K562 (cell line): ENCODE results near the gene PCDHGA8. TPM values are rescaled to one million over a fixed set of nuclear protein-coding genes. Genes with fewer than 3 reads are reported as not detected.

Experiments used
- CBX5 ChIP-seq: IDR thresholded peaks from 2 replicates; pipeline ENCODE4 v1.6.1; 2014; ENCODE audit warnings: low read depth, borderline replicate concordance
- GATA2 ChIP-seq: sonication (generic); formaldehyde crosslinking; IDR thresholded peaks from 2 replicates; pipeline ENCODE4 v1.4.0; 2020; ENCODE audit warnings: mild to moderate bottlenecking, missing genetic modification reagents
- HEY1 ChIP-seq: fragments of 250-450 bp; sonication (Bioruptor Pico); IDR thresholded peaks from 2 replicates; pipeline ENCODE4 v1.5.0; 2020; ENCODE audit warnings: mild to moderate bottlenecking, moderate library complexity, borderline replicate concordance
- HMG20A ChIP-seq: fragments of 450-650 bp; formaldehyde crosslinking; conservative IDR thresholded peaks from 2 replicates; pipeline ENCODE4 v1.4.0; 2020; ENCODE audit warnings: mild to moderate bottlenecking, mixed read lengths
- KDM2B ChIP-seq: fragments of 250-450 bp; sonication (Bioruptor Pico); IDR thresholded peaks from 2 replicates; pipeline ENCODE4 v1.8.0; 2021; ENCODE audit warnings: mild to moderate bottlenecking, moderate library complexity
- MLLT1 ChIP-seq, 2 experiments: fragments of 450-650 bp; IDR thresholded peaks; 2 replicates each; pipeline ENCODE4 v1.6.1; 2016
- PHB2 ChIP-seq: fragments of 450-650 bp; IDR thresholded peaks from 2 replicates; pipeline ENCODE4 v1.6.1; 2017; ENCODE audit warnings: low read depth
- PHF8 ChIP-seq: fragments of 200-600 bp; sonication (generic); IDR thresholded peaks from 2 replicates; pipeline ENCODE4 v1.6.1; 2012; ENCODE audit warnings: mixed run types, mild to moderate bottlenecking, inconsistent platforms, low read length, moderate library complexity, borderline replicate concordance
- SNRNP70 ChIP-seq: fragments of 200-400 bp; formaldehyde crosslinking; optimal IDR thresholded peaks from 2 replicates; pipeline ENCODE3; 2017; ENCODE audit warnings: low read depth, low read length
- VEZF1 ChIP-seq: fragments of 200-800 bp; sonication (Bioruptor generic); IDR thresholded peaks from 2 replicates; pipeline ENCODE4 v1.6.1; 2017; ENCODE audit warnings: missing genetic modification characterization, missing compliant biosample characterization
- ZBTB8A ChIP-seq: fragments of 450-650 bp; IDR thresholded peaks from 2 replicates; pipeline ENCODE4 v1.6.1; 2018; ENCODE audit warnings: mild to moderate bottlenecking, moderate library complexity; ENCODE audit not compliant: partially characterized antibody
- polyA plus RNA-seq, 8 experiments: library from polyadenylated mRNA; depleted of rRNA in 4 of 8; stranded (reverse) in 5 of 8; unstranded in 3 of 8; fragments of >200 nt; fragmentation: Nextera tagmentation in 2 of 8; fragmentation: Illumina TruSeq in 1 of 8; extraction: Ambion mirVana in 2 of 8; extraction: Trizol in 1 of 8; gene quantifications; 2 replicates each; pipeline versions ENCODE4 v1.2.1 to v1.2.3, GENCODE V29; 2011 to 2014; ENCODE audit warnings: inconsistent platforms in 1 of 8, missing spikeins in 1 of 8
- total RNA-seq, 7 experiments: library from RNA; depleted of rRNA in 6 of 7; stranded (reverse); fragments of >200 nt in 6 of 7; fragmentation: Illumina TruSeq in 2 of 7; extraction: Trizol in 2 of 7; gene quantifications; 2 replicates each; pipeline versions ENCODE4 v1.2.1 to v1.2.3, GENCODE V29; 2011 to 2021; ENCODE audit warnings: low replicate concordance in 1 of 7
- TF ChIP-seq, protein P1 (sequence below): fragments of 450-650 bp; IDR thresholded peaks from 2 replicates; pipeline ENCODE4 v1.6.1; 2016; ENCODE audit warnings: mild to moderate bottlenecking, moderate library complexity
- TF ChIP-seq, protein P2 (sequence below): fragments of 250-450 bp; sonication (Bioruptor Pico); IDR thresholded peaks from 2 replicates; pipeline ENCODE4 v1.6.1; 2021; ENCODE audit warnings: mild to moderate bottlenecking

Gene PCDHGA8
- total and polyA plus RNA-seq, 9 of the 15 experiments (the other 6 are each of a cell fraction or from before 2014, with no cell fraction given): 0.04 to 0.11 (median 0.07) TPM; not detected in 2

DNA sequence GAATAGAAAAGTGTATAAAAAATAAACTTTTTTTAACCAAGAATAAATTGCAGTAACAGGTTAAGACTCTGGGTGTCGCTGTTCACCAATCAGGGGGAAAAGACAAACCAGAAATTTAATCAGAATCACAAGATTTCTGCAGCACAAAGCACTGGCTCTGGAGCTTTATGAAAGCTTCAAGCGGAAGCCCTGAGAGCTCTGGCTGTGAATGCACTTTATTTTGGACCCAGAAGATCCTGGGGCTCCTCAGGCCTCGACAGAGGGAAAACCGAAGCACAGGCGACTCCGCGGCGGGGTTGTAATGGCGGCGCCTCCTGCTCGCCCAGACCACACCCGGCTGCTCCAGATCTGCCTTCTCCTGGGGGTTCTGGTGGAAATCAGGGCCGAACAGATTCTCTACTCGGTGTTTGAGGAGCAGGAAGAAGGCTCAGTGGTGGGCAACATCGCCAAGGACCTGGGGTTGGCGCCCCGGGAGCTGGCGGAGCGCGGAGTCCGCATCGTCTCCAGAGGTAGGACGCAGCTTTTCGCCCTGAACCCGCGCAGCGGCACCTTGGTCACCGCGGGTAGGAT, 37.4 kb upstream of the PCDHGA8 start, which contains the start of gene PCDHGA4 (continued):
- TF ChIP-seq, protein P1, sequence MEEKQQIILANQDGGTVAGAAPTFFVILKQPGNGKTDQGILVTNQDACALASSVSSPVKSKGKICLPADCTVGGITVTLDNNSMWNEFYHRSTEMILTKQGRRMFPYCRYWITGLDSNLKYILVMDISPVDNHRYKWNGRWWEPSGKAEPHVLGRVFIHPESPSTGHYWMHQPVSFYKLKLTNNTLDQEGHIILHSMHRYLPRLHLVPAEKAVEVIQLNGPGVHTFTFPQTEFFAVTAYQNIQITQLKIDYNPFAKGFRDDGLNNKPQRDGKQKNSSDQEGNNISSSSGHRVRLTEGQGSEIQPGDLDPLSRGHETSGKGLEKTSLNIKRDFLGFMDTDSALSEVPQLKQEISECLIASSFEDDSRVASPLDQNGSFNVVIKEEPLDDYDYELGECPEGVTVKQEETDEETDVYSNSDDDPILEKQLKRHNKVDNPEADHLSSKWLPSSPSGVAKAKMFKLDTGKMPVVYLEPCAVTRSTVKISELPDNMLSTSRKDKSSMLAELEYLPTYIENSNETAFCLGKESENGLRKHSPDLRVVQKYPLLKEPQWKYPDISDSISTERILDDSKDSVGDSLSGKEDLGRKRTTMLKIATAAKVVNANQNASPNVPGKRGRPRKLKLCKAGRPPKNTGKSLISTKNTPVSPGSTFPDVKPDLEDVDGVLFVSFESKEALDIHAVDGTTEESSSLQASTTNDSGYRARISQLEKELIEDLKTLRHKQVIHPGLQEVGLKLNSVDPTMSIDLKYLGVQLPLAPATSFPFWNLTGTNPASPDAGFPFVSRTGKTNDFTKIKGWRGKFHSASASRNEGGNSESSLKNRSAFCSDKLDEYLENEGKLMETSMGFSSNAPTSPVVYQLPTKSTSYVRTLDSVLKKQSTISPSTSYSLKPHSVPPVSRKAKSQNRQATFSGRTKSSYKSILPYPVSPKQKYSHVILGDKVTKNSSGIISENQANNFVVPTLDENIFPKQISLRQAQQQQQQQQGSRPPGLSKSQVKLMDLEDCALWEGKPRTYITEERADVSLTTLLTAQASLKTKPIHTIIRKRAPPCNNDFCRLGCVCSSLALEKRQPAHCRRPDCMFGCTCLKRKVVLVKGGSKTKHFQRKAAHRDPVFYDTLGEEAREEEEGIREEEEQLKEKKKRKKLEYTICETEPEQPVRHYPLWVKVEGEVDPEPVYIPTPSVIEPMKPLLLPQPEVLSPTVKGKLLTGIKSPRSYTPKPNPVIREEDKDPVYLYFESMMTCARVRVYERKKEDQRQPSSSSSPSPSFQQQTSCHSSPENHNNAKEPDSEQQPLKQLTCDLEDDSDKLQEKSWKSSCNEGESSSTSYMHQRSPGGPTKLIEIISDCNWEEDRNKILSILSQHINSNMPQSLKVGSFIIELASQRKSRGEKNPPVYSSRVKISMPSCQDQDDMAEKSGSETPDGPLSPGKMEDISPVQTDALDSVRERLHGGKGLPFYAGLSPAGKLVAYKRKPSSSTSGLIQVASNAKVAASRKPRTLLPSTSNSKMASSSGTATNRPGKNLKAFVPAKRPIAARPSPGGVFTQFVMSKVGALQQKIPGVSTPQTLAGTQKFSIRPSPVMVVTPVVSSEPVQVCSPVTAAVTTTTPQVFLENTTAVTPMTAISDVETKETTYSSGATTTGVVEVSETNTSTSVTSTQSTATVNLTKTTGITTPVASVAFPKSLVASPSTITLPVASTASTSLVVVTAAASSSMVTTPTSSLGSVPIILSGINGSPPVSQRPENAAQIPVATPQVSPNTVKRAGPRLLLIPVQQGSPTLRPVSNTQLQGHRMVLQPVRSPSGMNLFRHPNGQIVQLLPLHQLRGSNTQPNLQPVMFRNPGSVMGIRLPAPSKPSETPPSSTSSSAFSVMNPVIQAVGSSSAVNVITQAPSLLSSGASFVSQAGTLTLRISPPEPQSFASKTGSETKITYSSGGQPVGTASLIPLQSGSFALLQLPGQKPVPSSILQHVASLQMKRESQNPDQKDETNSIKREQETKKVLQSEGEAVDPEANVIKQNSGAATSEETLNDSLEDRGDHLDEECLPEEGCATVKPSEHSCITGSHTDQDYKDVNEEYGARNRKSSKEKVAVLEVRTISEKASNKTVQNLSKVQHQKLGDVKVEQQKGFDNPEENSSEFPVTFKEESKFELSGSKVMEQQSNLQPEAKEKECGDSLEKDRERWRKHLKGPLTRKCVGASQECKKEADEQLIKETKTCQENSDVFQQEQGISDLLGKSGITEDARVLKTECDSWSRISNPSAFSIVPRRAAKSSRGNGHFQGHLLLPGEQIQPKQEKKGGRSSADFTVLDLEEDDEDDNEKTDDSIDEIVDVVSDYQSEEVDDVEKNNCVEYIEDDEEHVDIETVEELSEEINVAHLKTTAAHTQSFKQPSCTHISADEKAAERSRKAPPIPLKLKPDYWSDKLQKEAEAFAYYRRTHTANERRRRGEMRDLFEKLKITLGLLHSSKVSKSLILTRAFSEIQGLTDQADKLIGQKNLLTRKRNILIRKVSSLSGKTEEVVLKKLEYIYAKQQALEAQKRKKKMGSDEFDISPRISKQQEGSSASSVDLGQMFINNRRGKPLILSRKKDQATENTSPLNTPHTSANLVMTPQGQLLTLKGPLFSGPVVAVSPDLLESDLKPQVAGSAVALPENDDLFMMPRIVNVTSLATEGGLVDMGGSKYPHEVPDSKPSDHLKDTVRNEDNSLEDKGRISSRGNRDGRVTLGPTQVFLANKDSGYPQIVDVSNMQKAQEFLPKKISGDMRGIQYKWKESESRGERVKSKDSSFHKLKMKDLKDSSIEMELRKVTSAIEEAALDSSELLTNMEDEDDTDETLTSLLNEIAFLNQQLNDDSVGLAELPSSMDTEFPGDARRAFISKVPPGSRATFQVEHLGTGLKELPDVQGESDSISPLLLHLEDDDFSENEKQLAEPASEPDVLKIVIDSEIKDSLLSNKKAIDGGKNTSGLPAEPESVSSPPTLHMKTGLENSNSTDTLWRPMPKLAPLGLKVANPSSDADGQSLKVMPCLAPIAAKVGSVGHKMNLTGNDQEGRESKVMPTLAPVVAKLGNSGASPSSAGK: 0 out of 2 replicates have a peak, but pooled peaks have one; percentile 16
- TF ChIP-seq GATA2 (CRISPR knock-in tag) (no peak), VEZF1 (CRISPR knock-in tag) (no peak), MLLT1 (IDR thresholded peaks at IDR 0.05) (no peak), HEY1 (CRISPR knock-in tag) (no peak), CBX5 (no peak), HMG20A (CRISPR knock-in tag) (no peak), SNRNP70 (no peak), ZBTB8A (no peak), PHF8 (peak; percentile 13; the same call in 1 of the 2 replicates), PHB2 (no peak), KDM2B (CRISPR knock-in tag) (no peak)
- TF ChIP-seq, protein P2, sequence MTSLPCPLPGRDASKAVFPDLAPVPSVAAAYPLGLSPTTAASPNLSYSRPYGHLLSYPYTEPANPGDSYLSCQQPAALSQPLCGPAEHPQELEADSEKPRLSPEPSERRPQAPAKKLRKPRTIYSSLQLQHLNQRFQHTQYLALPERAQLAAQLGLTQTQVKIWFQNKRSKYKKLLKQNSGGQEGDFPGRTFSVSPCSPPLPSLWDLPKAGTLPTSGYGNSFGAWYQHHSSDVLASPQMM: no peak
